Vagina (tissue), 2 donors: ENCODE measurements around the gene QRICH1.

ENCODE experiments used
- POLR2A ChIP-seq, 2 donors: fragments of 450-650 bp; IDR thresholded peaks; one replicate each; pipeline ENCODE4 v1.6.1; 2017; ENCODE audit warnings: antibody characterized with exemption in 2 of 2, mild to moderate bottlenecking in 2 of 2, moderate library complexity in 2 of 2
- POLR2AphosphoS5 ChIP-seq, 2 donors: sonication (generic); formaldehyde crosslinking; IDR thresholded peaks; one replicate each; pipeline ENCODE4 v1.9.0; 2017; ENCODE audit warnings: antibody characterized with exemption in 2 of 2, mild to moderate bottlenecking in 2 of 2, low read depth in 1 of 2; ENCODE audit not compliant: insufficient read depth in 1 of 2
- TF ChIP-seq, protein P1 (sequence below), 3 experiments: fragments of 450-650 bp in 2 of 3; fragments of 200-600 bp in 1 of 3; sonication (generic) in 1 of 3; IDR thresholded peaks; one replicate each; pipeline ENCODE4 v1.5.1; 2017 to 2019; ENCODE audit warnings: antibody characterized with exemption in 3 of 3, mild to moderate bottlenecking in 2 of 3, moderate library complexity in 2 of 3

DNA sequence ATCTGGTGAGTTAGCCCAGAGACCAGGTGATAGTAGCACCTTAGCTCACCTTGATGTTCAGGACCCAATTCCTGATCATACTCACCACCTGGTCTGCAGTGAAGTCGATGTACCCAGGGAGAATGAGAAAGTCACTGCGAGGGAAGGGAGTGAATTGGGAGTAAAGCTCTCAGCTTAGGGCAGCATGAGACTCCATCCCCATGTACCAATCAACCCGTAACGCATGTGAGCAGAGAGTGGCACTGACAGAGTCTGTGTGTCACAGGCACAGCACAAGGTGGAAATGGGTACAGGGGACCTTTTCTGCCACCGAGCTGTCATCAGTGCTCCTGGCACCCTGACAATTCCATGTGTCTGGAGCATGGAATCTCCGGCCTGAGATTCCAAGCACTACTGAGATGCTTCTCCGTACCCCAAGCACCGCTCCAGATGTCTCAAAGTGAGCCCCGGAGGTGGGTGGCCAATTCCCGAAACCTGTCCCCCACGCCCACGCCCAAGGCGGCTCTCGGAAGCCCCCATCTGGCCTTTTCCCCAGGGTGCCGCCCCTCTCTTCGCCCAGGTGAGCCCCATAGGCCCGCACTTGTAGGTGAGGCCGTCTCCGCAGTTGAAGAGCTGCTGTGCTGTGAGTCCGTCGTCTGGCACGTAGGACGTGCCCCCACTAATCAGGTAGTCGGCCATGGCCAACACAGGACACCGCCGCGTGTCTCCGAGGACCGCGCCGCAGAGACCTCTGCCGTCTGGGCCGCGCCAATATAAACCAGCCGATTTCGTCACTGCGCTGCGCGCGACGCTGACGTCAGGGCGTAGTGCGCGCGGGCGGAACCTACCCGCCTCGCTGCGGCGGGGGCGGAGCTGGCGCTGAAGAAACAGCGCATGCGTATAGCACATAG, 65.0 kb downstream of the QRICH1 start, which contains the start of gene IMPDH2:
- TF ChIP-seq, protein P1, sequence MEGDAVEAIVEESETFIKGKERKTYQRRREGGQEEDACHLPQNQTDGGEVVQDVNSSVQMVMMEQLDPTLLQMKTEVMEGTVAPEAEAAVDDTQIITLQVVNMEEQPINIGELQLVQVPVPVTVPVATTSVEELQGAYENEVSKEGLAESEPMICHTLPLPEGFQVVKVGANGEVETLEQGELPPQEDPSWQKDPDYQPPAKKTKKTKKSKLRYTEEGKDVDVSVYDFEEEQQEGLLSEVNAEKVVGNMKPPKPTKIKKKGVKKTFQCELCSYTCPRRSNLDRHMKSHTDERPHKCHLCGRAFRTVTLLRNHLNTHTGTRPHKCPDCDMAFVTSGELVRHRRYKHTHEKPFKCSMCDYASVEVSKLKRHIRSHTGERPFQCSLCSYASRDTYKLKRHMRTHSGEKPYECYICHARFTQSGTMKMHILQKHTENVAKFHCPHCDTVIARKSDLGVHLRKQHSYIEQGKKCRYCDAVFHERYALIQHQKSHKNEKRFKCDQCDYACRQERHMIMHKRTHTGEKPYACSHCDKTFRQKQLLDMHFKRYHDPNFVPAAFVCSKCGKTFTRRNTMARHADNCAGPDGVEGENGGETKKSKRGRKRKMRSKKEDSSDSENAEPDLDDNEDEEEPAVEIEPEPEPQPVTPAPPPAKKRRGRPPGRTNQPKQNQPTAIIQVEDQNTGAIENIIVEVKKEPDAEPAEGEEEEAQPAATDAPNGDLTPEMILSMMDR (IDR thresholded peaks at IDR 0.05): no peak
- TF ChIP-seq POLR2AphosphoS5 (IDR thresholded peaks at IDR 0.05; ENCODE audit: insufficient read depth in 1 of 2, low read depth in 1 of 2) (peak; percentile 99 to 100), POLR2A (IDR thresholded peaks at IDR 0.05) (peak in 1 of 2 donors; percentile 90)
